OCI-LY3 (cell line): ENCODE measurements around the gene CRYBG1.

Experiments used
- H2AFZ ChIP-seq: fragments of 200-600, 300-600 bp; shearing (Covaris generic); 2 replicates; pipeline ENCODE4 v1.6.0; 2014; ENCODE audit warnings: antibody characterized with exemption, low read depth, low read length
- H3K27ac ChIP-seq: fragments of 200-600, 300-600 bp; sonication (generic); 2 replicates; pipeline ENCODE4 v1.5.1; 2014; ENCODE audit warnings: mild to moderate bottlenecking, low read length, moderate library complexity, mixed read lengths
- H3K27me3 ChIP-seq: fragments of 200-600, 300-600 bp; sonication (generic); 2 replicates; pipeline ENCODE4 v1.6.1; 2014; ENCODE audit warnings: low read depth, low read length, mixed read lengths
- H3K36me3 ChIP-seq: fragments of 200-600, 300-600 bp; sonication (generic); replicated peaks from 2 replicates; pipeline ENCODE3; 2014; ENCODE audit warnings: low read depth, low read length, mixed read lengths
- H3K4me1 ChIP-seq: fragments of 300-600, 200-600 bp; sonication (generic); 2 replicates; pipeline ENCODE4 v1.6.1; 2014; ENCODE audit warnings: low read length, mixed read lengths
- H3K4me2 ChIP-seq: fragments of 200-600, 300-600 bp; sonication (generic); 2 replicates; pipeline ENCODE4 v1.6.1; 2014; ENCODE audit warnings: low read length, mixed read lengths
- H3K4me3 ChIP-seq: fragments of 300-600, 200-600 bp; sonication (generic); 2 replicates; pipeline ENCODE4 v1.5.1; 2014; ENCODE audit warnings: antibody characterized with exemption, mild to moderate bottlenecking, low read length, moderate library complexity
- H3K79me2 ChIP-seq: fragments of 300-600, 200-600 bp; shearing (Covaris generic); 2 replicates; pipeline ENCODE4 v1.6.1; 2014; ENCODE audit warnings: mild to moderate bottlenecking, low read length, mixed read lengths
- H3K9ac ChIP-seq: fragments of 300-600, 200-600 bp; shearing (Covaris generic); 2 replicates; pipeline ENCODE4 v1.6.0; 2014; ENCODE audit warnings: mild to moderate bottlenecking, low read length, moderate library complexity
- H3K9me3 ChIP-seq: fragments of 200-600, 300-600 bp; shearing (Covaris generic); 2 replicates; pipeline ENCODE4 v1.6.1; 2014; ENCODE audit warnings: low read length, mixed read lengths; ENCODE audit not compliant: insufficient read depth
- H4K20me1 ChIP-seq: fragments of 200-600, 300-600 bp; sonication (generic); 2 replicates; pipeline ENCODE4 v1.6.1; 2016; ENCODE audit warnings: low read length, mixed read lengths; ENCODE audit not compliant: insufficient read depth
- CTCF ChIP-seq: fragments of 200-600, 300-600 bp; sonication (generic); IDR thresholded peaks from 2 replicates; pipeline ENCODE4 v1.5.1; 2014; ENCODE audit warnings: antibody characterized with exemption, low read length, low read depth
- EZH2phosphoT487 ChIP-seq: fragments of 200-600 bp; shearing (Covaris generic); IDR thresholded peaks from 2 replicates; pipeline ENCODE4 v1.6.1; 2018; ENCODE audit warnings: antibody characterized with exemption, mixed run types, low read depth

The CRYBG1 gene

GRCh38 chr6:106325336-106326178, 35.0 kb upstream of the CRYBG1 start, which contains the start of gene ATG5:
ATG5 (minus strand) TSS chr6:106325760; CDS start chr6:106316208, 9,552 bp downstream.
- Histone ChIP-seq H3K36me3 (no peaks in the 10 kb centered on the region), H3K4me2 (peak within 1 kb of the TSS; percentile 99), H4K20me1 (peaks cover 8% of the 10 kb centered on the region; the same call in 1 of the 2 replicates), H3K9ac (peak within 1 kb of the TSS; percentile 86), H3K27me3 (no peaks in the 10 kb centered on the region), H2AFZ (peak within 1 kb of the TSS; percentile 26; the same call in 1 of the 2 replicates), H3K27ac (peak within 1 kb of the TSS; percentile 86), H3K4me1 (peaks cover 10% of the 10 kb centered on the region), H3K9me3 (no peaks in the 10 kb centered on the region), H3K79me2 (peaks cover 48% of the 10 kb centered on the region), H3K4me3 (peak within 1 kb of the TSS; percentile 91)
- TF ChIP-seq CTCF: no peak
- TF ChIP-seq EZH2phosphoT487: no peak

- no peaks in the 10 kb centered on the region for H3K79me2 ChIP-seq
- no peaks in the 10 kb centered on the region for H4K20me1 ChIP-seq
- TF ChIP-seq CTCF (peak; percentile 56), EZH2phosphoT487 (no peak)
- peaks cover 3% of the 10 kb centered on the region; the same call in 1 of the 2 replicates for H3K4me1 ChIP-seq
- H3K4me2 ChIP-seq: no peak overlapping the region
- H3K36me3 ChIP-seq: no peaks in the 10 kb centered on the region
- H3K27ac ChIP-seq: no peak overlapping the region
- no peak overlapping the region for H3K4me3 ChIP-seq
- no peak overlapping the region for H3K9ac ChIP-seq
- H3K27me3 ChIP-seq: 0 out of 2 replicates have a peak, but pooled peaks cover 2% of the 10 kb centered on the region
- 0 out of 2 replicates have a peak overlapping the region, but pooled peaks have one; percentile 46 for H2AFZ ChIP-seq
- H3K9me3 ChIP-seq: no peaks in the 10 kb centered on the region
Observed at GRCh38 chr6:106334646-106335448, 25.7 kb upstream of the CRYBG1 start.

GRCh38 chr6:106339334-106340029, 21.0 kb upstream of the CRYBG1 start:
- Histone ChIP-seq H3K27me3 (0 out of 2 replicates have a peak, but pooled peaks cover 2% of the 10 kb centered on the region), H3K79me2 (no peaks in the 10 kb centered on the region), H3K9ac (peak overlapping the region; percentile 55), H3K4me1 (peaks cover 3% of the 10 kb centered on the region; the same call in 1 of the 2 replicates), H3K9me3 (no peaks in the 10 kb centered on the region), H4K20me1 (no peaks in the 10 kb centered on the region), H3K27ac (no peak overlapping the region), H3K4me2 (peak overlapping the region; percentile 92), H3K36me3 (no peaks in the 10 kb centered on the region), H2AFZ (peak overlapping the region; percentile 99), H3K4me3 (peak overlapping the region; percentile 78)
- TF ChIP-seq EZH2phosphoT487: no peak
- TF ChIP-seq CTCF: peak; percentile 69
